Measurements from ENCODE around the gene TRO. TPM values are rescaled to one million over a fixed set of nuclear protein-coding genes. Genes with fewer than 3 reads are reported as not detected.

Gene TRO
- total and polyA plus RNA-seq, 12 donors: 1.4 to 5.3 (median 3.2) TPM

DNA sequence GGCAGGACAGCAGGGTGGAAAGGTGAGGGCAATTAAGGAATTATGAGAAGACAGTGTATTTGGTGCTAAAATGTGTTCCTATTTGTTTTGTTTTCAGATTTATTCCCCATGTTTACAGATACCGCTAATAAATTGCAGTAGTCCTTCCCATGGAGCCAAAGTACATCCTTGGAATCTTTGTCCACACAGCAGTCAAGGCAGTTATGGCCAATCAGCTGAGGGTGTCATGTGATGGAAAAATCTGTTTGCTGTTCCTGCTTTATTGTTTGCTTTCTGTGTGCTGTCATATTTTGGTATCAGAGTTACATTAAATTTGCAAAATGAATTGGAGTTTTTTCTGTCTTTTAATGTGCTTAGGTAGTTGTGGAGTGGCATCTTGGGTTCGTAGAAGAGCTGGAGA, 10.5 kb downstream of the TRO start:
- Histone ChIP-seq H3K27ac (no peak overlapping the region), H3K4me3 (no peak overlapping the region), H3K4me1 (no peaks in the 10 kb centered on the region), H3K36me3 (peaks cover 0 to 13% (median 0%) of the 10 kb centered on the region in 9 donors), H3K27me3 (no peaks in the 10 kb centered on the region), H3K9me3 (no peaks in the 10 kb centered on the region)
- ATAC-seq (no peak), DNase-seq (no peak)
- intact Hi-C loops (cut with DNase I): no loop called here
- TF ChIP-seq, protein P1, sequence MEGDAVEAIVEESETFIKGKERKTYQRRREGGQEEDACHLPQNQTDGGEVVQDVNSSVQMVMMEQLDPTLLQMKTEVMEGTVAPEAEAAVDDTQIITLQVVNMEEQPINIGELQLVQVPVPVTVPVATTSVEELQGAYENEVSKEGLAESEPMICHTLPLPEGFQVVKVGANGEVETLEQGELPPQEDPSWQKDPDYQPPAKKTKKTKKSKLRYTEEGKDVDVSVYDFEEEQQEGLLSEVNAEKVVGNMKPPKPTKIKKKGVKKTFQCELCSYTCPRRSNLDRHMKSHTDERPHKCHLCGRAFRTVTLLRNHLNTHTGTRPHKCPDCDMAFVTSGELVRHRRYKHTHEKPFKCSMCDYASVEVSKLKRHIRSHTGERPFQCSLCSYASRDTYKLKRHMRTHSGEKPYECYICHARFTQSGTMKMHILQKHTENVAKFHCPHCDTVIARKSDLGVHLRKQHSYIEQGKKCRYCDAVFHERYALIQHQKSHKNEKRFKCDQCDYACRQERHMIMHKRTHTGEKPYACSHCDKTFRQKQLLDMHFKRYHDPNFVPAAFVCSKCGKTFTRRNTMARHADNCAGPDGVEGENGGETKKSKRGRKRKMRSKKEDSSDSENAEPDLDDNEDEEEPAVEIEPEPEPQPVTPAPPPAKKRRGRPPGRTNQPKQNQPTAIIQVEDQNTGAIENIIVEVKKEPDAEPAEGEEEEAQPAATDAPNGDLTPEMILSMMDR (IDR thresholded peaks at IDR 0.05): no peak
- 89 to 93% methylated on average over 2 of the region's 2 CpGs for WGBS, 2 donors

DNA sequence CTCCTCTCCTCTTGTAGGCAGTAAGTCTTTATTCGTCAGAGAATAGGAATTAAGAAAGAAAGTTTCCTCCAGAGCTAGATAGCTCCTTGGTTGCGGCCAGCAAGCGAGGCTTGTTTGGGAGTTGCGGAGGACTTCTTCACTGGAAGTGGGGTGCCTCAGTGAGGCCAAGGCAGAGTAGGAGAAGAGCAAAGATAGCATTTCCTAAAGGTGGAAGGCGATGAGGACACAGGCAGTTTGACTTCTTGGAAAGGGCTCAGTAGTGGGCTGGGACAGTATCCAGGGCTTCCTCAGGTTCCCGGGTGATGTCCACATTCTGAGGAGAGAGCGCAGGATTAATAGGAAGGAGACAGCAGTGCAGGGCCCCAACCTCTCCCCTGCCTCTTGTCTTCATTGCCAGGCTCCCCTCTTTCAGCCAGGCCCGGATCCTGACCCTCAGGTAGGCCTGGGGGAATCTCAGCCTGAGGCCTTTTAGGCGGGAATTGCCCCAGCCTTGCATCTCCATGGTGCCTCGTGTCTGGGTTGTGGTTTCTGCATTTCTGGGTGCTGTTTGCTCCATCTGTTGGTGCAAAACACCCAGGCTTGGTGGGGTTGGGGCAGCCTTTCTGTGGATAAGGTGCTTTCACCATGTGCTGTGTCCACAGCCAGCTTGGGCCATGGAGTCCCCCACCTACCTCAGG, 12.7 kb downstream of the TRO start:
- Histone ChIP-seq H3K4me3 (no peak overlapping the region), H3K9me3 (no peaks in the 10 kb centered on the region), H3K4me1 (no peaks in the 10 kb centered on the region), H3K27me3 (no peaks in the 10 kb centered on the region), H3K36me3 (peaks cover 0 to 7% (median 0%) of the 10 kb centered on the region in 9 donors), H3K27ac (no peak overlapping the region)
- TF ChIP-seq, protein P1 (IDR thresholded peaks at IDR 0.05): no peak
- 91 to 96% methylated on average over 10 of the region's 10 CpGs for WGBS, 2 donors
- DNase-seq (no peak), ATAC-seq (no peak)
- intact Hi-C loops (cut with DNase I): no loop called here

DNA sequence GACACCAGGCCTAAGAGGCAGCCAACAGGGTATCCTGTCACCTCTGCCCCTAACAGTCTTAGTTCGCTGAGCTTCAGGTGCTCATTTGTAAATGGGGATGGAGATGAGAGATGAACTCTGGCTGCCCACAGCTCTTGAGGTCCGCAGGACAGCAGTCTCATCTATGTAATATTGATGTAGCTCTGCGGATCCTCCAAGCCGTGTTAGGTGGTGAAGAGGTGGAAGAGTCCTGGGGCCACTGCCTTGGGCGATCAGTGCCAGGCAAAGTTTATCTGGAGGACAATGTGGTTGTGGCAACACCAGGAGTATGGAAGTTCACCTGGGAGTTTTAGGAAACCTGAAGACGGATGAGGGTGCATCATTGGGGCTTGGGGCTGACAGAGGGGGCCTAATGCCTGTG, 13.4 kb downstream of the TRO start:
- no peak for ATAC-seq
- no peak overlapping the region for H3K27ac ChIP-seq
- TF ChIP-seq, protein P1 (IDR thresholded peaks at IDR 0.05): no peak
- WGBS, 2 donors: 77 to 94% methylated on average over 5 to 6 of the region's 6 CpGs
- H3K36me3 ChIP-seq: no peaks in the 10 kb centered on the region
- DNase-seq: no peak
- H3K4me3 ChIP-seq: no peak overlapping the region
- intact Hi-C loops (cut with DNase I): no loop called here
- H3K4me1 ChIP-seq: no peaks in the 10 kb centered on the region
- no peaks in the 10 kb centered on the region for H3K9me3 ChIP-seq
- no peaks in the 10 kb centered on the region for H3K27me3 ChIP-seq

DNA sequence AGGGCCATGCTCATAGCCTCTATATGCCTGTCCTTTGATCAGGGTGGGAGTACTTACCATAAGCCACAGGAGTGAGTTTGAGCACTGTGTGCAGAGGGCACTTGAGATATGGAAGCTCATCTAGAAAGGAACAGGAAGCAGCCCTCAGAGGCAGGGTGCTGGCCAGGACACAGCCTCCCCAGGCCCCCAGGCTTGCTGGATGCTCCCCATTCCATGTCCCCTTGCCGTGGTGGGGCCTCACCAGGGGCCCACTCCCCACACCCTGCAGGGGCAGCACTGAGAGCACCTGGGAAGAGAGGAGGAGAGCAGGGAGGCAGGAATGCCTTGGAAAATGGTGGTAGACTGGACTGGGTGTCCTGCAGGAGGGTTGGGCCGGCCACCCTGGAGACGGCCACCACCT, 14.3 kb downstream of the TRO start:
- DNase-seq (no peak), ATAC-seq (no peak)
- no peak overlapping the region for H3K27ac ChIP-seq
- H3K27me3 ChIP-seq: no peaks in the 10 kb centered on the region
- H3K36me3 ChIP-seq: no peaks in the 10 kb centered on the region
- H3K4me1 ChIP-seq: no peaks in the 10 kb centered on the region
- H3K4me3 ChIP-seq: no peak overlapping the region
- TF ChIP-seq, protein P1 (IDR thresholded peaks at IDR 0.05): no peak
- 43 to 88% methylated on average over 1 to 3 of the region's 3 CpGs for WGBS, 2 donors
- no peaks in the 10 kb centered on the region for H3K9me3 ChIP-seq
- intact Hi-C loops (cut with DNase I): no loop called here
